Measurements from ENCODE around the gene UBXN1.

UBXN1 gene, protein sequence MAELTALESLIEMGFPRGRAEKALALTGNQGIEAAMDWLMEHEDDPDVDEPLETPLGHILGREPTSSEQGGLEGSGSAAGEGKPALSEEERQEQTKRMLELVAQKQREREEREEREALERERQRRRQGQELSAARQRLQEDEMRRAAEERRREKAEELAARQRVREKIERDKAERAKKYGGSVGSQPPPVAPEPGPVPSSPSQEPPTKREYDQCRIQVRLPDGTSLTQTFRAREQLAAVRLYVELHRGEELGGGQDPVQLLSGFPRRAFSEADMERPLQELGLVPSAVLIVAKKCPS

DNA sequence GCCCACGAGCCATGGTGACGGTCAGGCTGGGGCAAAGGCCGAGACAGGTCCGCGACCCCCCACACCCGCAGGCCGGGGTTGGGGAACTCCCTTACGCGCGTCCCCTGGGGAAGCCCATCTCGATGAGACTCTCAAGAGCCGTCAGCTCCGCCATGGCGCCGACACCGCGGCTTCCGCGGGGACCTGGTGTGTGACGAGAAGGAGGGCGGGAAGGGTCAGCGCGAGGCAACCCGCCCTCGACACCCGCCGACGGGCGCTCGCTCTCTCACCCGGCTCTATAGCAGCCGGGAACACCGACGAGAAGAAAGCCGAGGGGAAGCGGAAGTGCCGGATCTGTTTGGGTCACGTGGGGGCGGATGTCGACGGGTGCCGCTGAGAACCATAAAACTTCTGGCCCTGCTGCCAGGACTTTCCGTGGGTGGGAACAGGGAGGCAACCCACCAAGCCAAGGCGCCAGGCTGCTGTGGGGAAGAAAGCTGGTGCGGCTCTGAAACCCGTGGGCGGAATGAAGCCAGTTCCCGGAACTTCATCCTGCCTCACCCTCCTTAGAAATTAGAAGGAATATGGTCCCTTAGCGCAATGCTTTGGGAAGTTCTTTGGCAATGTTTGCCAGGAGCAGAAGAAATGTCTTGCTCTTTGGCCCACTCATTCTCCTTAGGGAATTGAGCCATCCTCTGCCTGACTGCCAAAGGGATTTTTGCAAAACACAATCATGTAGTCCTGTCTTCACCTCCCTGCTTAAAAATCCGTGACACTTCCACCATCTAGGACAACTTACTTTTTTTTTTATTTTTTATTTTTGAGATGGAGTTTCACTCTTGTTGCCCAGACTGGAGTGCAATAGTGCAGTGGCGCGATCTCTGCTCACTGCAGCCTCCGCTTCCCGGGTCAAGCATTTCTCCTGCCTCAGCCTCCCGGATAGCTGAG, at the start of gene UBXN1:
Gene UBXN1 (minus strand): TSS at position 304 of the 927 bp plus-strand sequence. CDS start 150 bp downstream, at position 154.
- DNase-seq (ENCODE audit: low spot score): peak; percentile 90

DNA sequence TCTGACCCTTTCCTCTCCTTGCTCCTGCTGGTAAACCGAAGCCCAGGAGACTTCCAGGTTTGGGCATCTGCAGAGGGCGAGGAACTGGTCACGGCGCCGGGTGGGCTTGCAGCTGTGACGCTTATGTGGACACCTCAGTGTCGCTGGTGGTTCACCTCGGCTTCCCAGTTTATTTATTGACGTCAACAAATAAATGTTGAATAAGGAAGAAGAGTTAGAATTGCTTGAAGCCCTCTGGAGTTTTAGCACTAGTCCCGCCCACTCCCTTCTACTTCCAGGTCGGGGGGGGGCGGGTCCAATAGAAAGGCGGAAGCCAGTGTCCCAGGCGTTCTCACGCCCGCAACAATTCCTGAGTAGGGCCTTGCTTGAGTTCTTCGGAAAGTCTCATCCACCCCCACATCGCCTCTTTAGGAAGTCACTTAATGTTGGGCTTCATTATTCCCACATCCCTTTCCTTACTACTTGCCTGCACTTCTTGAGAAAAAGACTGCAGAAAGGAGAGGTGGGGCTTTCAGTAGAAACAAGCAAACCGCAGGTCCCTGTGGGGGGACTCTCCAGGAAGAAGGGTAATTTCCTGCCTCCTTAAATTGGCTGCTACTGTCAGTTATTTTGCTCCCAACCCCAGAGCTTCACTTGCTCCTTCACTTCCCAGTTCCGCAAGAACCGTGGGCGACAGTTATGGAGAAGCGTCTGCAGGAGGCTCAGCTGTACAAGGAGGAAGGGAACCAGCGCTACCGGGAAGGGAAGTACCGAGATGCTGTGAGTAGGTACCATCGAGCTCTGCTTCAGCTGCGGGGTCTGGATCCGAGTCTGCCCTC, 49.5 kb upstream of the UBXN1 start, which contains the start of gene TTC9C:
Gene TTC9C (plus strand): TSS at position 316 of the 818 bp plus-strand sequence. CDS start 363 bp downstream, at position 679.
- DNase-seq (ENCODE audit: low spot score): peak; percentile 86

DNA sequence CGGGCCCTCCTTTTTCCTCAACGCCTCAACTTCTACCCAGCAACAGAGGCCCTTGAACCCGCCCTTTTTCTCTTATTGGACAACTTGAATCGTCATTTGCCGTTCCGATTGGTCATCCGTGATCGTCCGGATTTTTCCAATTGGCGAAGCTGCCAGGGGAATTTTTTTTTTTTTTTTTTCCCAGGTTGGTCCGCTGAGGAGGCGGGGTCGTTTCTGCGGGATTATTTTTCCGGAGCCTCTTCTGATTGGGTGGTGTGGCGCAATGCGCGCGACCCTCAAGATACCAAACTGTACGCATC, 48.9 kb upstream of the UBXN1 start:
- peak; percentile 97 for DNase-seq (ENCODE audit: low spot score)

DNA sequence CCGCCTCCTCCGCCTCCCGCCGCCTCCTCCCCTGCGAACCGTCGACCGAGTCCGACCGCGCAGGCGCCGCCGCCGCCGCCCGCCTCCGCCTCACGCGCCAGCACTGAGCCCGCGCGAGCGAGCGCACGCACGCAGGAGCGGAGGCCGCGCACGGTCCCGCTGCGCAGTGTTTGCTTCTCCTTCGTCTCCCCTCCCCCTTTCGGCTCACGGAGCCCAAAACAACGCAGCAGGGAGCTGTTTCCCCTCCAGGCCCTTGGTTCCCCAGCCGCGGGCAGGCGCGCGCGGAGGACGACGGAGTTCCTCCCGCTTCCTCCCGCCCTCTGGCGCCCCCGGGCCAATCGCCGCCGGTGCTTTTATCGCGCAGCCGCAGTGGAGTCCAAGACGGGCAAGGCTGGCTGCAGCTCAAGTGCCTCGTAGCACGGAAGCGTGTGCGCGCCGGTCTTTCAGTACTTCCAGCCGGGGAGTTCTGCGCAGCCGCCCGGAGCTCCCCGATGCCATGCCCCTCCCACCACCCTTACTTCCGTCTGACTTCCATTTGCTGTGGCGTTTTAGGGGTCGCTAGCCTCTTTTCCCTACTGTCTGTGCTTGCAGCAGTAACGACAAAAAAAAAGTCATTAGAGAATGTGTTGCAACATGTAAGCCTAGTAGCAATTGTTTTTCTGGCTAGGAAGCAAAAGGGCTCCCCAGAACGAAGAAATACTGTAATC, 48.4 kb upstream of the UBXN1 start, which contains the start of gene HNRNPUL2:
Gene HNRNPUL2 (minus strand): TSS at position 293 of the 707 bp plus-strand sequence. CDS start 301 bp downstream, outside the sequence.
- peak; percentile 99 for DNase-seq (ENCODE audit: low spot score)

DNA sequence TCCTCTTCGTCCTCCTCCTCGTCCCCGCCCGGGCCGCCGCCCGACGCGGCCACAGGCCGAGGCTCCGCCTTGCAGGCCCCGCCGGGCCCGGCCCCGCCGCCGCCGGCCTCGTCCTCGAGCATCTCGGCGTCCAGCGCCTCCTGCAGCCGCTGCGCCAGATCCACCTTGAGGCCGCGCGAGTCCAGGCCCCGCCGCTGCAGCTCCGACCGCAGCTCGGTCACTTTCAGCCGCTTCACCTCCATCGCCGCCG, 48.0 kb upstream of the UBXN1 start:
- no peak for DNase-seq (ENCODE audit: low spot score)

DNA sequence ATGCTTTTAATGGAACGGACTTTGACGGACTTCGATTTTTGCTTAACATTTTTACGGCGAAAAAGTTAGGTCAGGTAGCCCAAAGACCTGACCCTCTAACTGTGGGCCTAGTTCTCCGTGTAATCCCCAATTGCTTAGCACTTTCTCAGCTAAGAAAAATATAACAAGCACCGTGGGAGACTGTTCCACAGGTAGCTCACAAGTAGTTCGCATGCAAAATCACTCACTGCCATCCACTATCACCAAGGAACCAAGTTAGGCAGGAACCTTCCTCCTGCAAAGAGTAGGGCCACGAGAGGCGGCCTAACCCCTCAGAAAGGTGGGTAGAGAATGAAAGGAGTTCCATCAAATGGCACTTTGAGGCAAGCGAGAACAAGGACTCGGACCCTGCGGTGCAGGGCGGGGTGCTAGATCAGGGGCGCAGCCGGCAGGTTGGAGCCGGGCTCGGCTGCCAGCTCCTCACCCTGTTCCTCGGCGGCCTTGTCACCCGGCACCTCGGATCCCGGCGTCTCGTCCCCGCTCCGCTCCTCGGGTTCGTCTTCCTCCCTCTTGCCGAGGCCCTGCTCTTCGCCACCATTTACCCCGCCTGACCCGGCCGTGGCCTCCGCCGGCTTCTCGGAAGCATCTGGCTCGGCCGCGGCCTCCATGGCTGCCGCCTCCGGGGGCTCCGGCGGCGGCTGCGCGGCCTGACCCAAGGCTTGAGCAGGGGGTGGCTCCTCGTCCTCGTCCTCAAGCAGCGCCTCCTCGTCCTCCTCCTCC, 47.5 kb upstream of the UBXN1 start:
- DNase-seq (ENCODE audit: low spot score): no peak

DNA sequence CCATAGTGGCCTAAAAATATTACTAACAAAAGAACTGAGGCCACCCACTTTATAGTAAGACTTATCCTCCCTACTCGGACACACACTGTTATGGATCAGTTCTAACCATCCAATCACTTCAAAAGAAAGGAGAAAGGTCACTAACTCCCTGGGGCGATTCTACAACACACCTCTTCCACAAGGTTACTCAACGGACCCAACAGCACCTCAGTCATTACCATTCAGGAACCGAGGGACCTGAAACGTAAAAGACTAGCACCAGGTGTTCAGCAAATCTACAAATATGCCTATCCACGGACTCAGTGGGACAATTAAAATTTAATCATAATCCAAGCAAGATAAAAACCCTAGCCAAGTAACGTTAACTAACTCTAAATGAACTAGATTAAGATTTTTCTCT, 46.8 kb upstream of the UBXN1 start:
- DNase-seq (ENCODE audit: low spot score): no peak

DNA sequence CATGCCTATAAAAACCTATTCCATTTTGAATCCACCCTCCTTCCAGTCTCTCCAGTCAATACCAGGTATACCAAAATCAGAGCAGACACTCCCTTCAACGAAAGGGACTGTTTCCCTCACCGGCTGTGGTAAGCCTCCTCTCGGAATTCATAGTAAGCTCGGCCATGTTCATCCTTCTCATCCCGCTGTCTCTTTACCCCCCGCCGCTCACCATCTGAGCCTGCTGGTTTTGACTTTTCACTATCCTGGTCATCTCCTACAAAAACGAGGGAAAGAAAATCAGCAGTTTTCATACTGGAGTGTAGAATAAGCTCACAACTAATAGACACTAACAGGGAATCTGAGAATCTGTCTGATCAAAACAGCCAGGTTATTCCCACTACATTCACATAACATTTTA, 45.3 kb upstream of the UBXN1 start:
- no peak for DNase-seq (ENCODE audit: low spot score)

DNA sequence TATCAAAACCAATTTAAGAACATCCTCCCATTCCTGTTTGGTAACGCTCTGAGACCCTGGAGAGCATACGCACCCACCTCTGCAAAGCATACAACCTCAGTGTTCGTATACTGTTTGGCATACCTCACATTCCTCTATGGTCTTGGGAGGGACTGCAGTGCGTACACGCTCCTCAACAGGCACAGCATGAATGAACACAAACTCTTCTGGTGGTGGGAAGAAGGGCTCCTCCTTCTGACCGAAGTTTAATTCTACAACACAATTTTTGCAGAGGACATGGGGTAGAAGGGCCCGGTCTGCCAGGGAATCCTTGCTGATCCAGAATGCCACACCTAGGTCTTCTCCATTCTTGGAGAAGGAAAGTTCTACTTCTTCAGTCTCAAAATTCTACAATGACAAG, 43.1 kb upstream of the UBXN1 start:
- DNase-seq (ENCODE audit: low spot score): no peak

DNA sequence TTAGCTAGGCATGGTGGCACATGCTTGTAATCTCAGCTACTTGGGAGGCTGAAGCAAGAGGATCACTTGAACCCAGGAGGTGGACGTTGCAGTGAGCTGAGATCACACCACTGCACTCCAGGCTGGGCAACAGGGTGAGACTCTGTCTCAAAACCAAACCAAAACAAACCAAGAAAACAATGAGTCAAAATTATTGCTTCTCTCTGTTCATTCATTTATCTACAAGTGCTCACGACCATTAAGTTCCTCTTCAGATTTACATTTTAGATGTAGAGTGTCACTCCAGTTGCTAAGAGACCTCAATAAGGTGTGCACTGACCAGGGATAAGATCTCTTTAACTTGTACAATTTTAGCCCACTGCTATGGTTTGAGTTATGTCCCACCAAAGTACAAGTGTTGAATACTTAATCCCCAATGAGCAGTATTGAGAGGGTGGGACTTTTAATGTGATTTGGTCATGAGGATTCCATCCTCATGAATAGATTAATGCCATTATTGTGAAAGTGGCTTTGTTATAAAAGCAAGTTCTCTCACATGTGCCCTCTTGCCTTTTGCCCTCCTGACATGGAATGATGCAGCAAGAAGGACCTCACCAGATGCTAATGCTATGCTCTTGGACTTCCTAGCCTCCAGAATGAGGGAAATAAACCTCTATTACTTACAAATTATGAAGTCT, 40.6 kb upstream of the UBXN1 start:
- DNase-seq (ENCODE audit: low spot score): no peak

DNA sequence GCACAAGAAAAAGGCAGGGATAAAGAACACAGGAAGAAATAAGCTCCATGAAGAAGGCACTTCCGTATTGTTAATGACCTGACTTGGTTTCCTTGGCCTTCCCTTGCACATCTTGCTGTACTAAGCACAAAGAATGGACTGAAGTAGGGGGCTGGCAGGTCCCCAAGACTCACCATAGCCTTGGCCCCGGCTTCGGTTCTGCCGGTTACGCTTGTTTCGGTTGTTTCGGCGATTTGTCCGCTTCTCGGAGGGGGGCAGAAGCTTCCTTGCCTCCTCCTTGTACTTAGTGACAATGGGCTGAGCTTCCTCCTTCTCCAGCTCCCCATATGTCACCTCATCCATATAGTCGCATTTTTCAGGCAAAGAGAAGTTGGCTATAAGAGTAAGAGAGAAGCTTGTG, 37.9 kb upstream of the UBXN1 start:
- DNase-seq (ENCODE audit: low spot score): no peak

DNA sequence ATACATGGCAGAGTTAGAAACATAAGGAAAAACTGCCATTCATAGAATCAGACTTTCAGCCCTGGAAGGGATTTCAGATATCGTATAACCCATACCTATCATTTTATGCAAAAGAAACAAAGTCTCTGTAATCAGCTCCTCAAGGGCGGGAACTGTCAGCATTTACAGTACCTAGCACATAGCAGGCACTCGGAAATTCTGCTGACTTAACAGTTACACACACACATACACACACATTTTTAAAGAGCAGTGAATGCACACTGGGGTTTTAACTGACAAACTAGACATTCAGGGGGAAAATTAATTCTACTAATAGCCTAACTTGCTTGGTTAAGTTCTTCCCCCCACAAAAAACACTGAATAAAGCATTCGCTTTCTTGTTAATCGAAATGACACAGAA, 37.3 kb upstream of the UBXN1 start:
- no peak for DNase-seq (ENCODE audit: low spot score)

DNA sequence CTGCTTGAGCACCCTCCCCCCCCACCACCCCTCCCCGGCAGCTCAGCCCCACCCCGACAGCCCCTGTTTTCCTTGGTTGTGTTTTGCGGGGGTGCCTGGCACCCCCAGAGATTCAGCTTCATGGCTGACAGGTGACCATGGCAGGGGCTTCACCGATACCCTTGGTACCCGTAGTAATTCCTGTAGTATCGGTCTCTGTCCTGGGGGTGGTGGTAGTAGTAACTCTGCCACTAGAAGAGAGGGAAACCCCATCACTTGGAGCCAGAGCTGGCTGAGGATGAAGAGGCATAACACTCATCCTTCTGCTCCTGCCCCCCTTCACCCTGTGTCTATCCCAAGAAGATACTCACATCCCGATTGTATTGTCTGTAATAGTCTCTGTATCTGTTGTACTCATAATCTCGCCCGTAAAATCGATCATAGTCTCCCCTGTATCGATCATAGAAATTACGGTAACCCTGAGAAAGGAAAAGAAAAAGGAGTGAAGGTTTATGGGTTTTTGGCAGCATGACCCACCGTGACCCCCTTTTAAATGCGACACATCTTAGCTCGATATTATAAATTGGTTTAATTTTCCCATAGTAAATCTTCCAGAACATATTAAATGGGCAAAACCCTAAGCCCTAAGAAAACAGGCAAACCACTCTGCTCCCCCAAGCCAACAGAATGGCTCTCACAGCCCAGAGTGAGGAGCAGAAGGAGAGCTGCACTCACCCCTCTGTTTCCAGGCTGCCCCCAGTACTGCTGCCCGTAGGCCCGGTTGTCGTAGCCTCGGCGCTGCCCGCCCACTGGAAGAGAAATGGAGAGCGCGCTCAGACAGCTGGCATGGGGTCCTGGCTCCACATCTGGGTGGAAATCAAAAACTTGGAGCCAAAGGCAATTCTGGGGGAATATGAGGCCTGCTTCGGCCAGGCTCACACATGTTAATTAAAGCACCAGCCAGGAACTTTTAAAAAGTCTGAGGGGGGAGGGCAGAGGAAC, 36.6 kb upstream of the UBXN1 start:
- no peak for DNase-seq (ENCODE audit: low spot score)

DNA sequence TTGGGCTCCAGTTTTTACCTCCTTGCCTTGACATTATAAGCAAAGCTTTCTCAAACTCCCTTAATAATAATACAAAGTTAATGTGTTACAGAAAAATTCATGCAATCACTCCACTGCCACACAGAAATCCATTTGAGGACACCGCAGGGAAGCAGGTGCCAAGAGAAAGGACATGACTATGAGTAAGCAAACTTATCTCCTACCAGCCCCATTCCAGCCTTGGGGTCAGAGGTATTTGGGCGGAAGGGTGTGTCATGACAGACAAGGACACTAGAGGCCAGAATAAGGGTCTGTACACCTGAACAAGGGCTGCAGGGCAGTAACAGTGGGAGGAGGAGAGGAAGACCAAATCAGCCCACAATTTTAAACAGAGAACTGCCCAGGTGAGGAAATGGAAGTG, 34.5 kb upstream of the UBXN1 start:
- DNase-seq (ENCODE audit: low spot score): no peak

DNA sequence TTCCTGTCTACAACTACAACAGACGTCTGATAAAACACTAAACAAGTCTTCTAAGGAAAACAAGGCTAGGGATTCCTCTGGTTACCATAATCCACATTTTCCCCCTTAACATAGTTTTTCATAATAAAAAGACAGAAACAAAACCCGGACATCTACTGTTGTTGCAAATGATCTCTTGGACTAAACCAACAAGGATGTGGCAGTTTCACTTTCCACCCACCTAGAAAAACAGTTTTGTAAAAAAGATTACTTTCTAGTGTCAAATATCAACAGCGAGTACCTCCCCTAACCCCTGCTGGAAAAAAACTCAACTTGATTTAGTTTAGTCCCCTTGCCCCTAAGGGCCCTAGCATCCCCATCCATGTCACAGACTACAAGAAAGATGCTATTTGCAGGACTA, 34.0 kb upstream of the UBXN1 start:
- DNase-seq (ENCODE audit: low spot score): no peak

DNA sequence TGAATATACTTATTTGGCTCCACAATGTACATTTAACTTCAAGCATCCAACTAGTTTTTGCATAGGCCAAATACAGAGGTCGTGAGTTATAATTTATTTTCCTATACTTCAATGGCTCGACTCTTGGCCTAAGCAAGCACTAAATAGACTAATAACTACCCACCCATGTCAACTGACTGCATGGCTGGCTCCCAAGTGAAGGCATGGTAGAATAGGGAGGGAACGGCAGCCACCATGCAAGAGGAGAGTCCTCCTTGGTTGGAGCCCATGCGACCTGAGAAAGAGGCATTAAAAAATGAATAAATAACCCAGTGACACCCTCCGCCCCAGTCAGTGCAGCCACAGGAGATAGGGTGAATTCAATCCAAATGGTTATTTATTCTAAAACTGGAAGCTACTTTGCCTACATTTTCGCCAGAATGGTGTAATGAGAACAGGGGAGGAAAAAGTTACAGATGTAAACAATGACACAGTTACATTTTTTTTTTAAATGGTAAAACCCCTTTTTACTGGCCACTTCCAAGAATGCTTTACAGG, 33.5 kb upstream of the UBXN1 start:
- no peak for DNase-seq (ENCODE audit: low spot score)

DNA sequence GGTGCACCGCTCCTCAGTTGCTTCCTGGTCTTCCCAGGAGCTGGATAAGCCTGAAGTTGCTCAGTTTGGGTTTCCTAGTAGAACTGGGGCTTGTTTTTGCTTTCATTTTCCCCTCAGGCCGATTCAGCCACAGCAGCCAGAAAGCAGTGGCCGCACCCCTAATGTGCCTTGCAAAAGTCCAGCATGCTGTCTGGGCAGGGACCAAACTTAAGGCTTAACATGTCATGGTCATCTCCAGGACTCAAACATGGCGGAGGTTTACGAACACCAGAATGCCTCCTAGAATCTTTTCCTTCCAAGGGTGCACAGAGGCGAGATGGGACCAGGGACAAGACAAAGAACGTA, 31.1 kb upstream of the UBXN1 start:
- DNase-seq (ENCODE audit: low spot score): no peak

DNA sequence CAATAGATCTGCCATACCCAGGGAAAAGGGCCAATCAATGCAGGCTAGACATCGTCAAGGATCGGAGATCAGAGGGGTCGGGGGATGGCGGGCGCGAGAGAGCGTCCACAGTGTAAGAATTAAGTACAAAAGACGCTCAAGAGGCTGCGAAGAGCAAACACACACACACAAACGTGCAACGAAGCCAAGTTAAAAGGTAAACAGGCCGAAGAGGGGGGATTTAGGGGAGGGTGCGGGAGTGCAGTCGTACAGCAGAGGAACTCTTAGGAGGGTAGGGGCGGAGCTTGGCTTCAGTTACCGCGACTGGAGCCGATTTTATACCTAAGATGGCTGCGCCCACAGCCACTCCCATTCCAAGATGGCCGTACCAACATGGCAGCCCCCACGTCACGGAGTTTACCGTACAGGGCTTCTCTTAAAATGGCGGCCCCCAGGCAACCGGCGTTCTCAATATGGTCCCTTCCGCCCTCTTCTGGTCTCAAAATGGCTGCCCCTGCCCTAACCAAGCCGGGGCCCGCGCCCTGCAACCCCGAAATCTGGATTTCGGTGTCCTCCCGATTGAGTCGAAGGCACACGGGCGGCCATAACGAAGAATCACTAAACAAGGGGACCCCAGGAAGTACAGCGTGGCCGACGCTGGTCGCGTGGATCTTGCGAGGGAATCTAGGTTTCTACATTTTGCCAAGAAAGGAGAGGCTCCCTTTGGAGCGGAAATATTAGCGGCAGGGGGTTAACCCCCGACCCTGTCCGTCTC, 30.6 kb upstream of the UBXN1 start:
- DNase-seq (ENCODE audit: low spot score): peak; percentile 94

DNA sequence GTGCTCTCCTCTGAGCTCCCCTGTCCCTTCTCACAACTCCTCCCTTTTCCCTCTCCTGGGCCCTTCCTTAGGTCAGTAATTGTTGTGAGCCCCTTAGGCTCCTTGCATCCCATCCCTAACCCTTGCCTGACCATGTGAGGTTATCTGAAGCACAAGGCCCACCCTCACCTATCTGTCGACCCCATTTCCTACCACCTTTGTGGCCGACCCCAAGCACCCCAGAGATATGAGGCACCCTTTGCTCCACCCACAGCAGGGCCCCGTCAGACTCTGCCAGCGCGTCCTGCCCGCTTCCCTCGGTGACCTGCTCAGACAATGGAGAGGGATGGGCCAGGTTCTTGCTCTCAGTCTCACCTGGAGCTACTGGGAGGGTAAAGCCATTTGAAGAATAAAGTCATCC, 29.9 kb upstream of the UBXN1 start:
- DNase-seq (ENCODE audit: low spot score): no peak
